ENCODE data around the gene MORN5.
"Not testable (repeated sequence)": the region's sequence is repeated elsewhere in the genome, so short reads cannot be mapped to it uniquely, and the experiment has no call there.

Gene MORN5

GRCh38 chr9:122159026-122159924 is at the start of gene MORN5, which contains the start of gene NDUFA8:
Gene MORN5, plus strand, starts transcription at chr9:122159908. Its CDS starts 65 bp downstream, at chr9:122159973.
Gene NDUFA8, minus strand, starts transcription at chr9:122159779. Its CDS starts 102 bp downstream, at chr9:122159677.
- DNase-seq, result peak; percentile 82

GRCh38 chr9:122110100-122110833 is 49.4 kb upstream of the MORN5 start:
- DNase-seq, result no peak

GRCh38 chr9:122111413-122112085 is 48.2 kb upstream of the MORN5 start:
- no peak for DNase-seq

- DNase-seq, result no peak
These were observed 47.5 kb upstream of the MORN5 start for GRCh38 chr9:122112238-122112637.

GRCh38 chr9:122113574-122113973 is 46.1 kb upstream of the MORN5 start:
- no peak for DNase-seq

- DNase-seq, result no peak
These were observed 44.3 kb upstream of the MORN5 start for GRCh38 chr9:122115176-122116035.

- no peak for DNase-seq
These were observed 43.7 kb upstream of the MORN5 start for GRCh38 chr9:122116040-122116439.

GRCh38 chr9:122116448-122117173 is 43.1 kb upstream of the MORN5 start:
- no peak for DNase-seq

- DNase-seq, result not testable (repeated sequence)
These were observed 42.5 kb upstream of the MORN5 start for GRCh38 chr9:122117241-122117640.

- DNase-seq, result no peak
These were observed 41.2 kb upstream of the MORN5 start for GRCh38 chr9:122118343-122119165.

- no peak for DNase-seq
These were observed 40.6 kb upstream of the MORN5 start for GRCh38 chr9:122119166-122119521.

- DNase-seq, result no peak
These were observed 40.0 kb upstream of the MORN5 start for GRCh38 chr9:122119721-122120120.

GRCh38 chr9:122120316-122121071 is 39.2 kb upstream of the MORN5 start:
- DNase-seq, result no peak

GRCh38 chr9:122121391-122121790 is 38.3 kb upstream of the MORN5 start:
- DNase-seq, result no peak

GRCh38 chr9:122121931-122122330 is 37.8 kb upstream of the MORN5 start:
- no peak for DNase-seq

GRCh38 chr9:122122468-122122867 is 37.2 kb upstream of the MORN5 start:
- no peak for DNase-seq

- DNase-seq, result no peak
These were observed 36.6 kb upstream of the MORN5 start for GRCh38 chr9:122122903-122123632.

GRCh38 chr9:122124048-122124447 is 35.7 kb upstream of the MORN5 start:
- DNase-seq, result no peak

GRCh38 chr9:122124528-122124927 is 35.2 kb upstream of the MORN5 start:
- DNase-seq, result no peak

All from DMS 273 treated with DMSO at 0.1 percent for 48 hours (cell line).